Amygdala (tissue), 56 donors: ENCODE data around the gene OR51A4.
"Not testable (repeated sequence)": the region's sequence is repeated elsewhere in the genome, so short reads cannot be mapped to it uniquely, and the experiment has no call there.

ENCODE experiments used
- DNase-seq, 56 donors: peaks; one replicate each; lab custom pipeline; 2025; lab: John Stamatoyannopoulos, UW

OR51A4 gene

GRCh38 chr11:4947505-4947904, at the start of gene OR51A4:
Gene OR51A4 (minus strand): TSS chr11:4947605. CDS start chr11:4947100, 505 bp downstream.
- DNase-seq = no peak

GRCh38 chr11:4994551-4994950, 47.1 kb upstream of the OR51A4 start, which contains the start of gene OR51L1:
Gene OR51L1 (plus strand): TSS chr11:4994851. CDS start chr11:4998983, 4,132 bp downstream.
- DNase-seq = no peak

GRCh38 chr11:4991060-4991459, 43.7 kb upstream of the OR51A4 start:
- DNase-seq = no peak

GRCh38 chr11:4983841-4984240, 36.4 kb upstream of the OR51A4 start:
- DNase-seq = no peak

- DNase-seq = no peak
Measured at GRCh38 chr11:4982678-4983077, 35.3 kb upstream of the OR51A4 start.

GRCh38 chr11:4979036-4979435, 31.6 kb upstream of the OR51A4 start:
- no peak for DNase-seq

- no peak for DNase-seq
Measured at GRCh38 chr11:4975436-4975835, 28.0 kb upstream of the OR51A4 start.

- DNase-seq = no peak
Measured at GRCh38 chr11:4962816-4963215, 15.4 kb upstream of the OR51A4 start.

GRCh38 chr11:4960877-4961276, 13.5 kb upstream of the OR51A4 start:
- no peak for DNase-seq

- DNase-seq = no peak
Measured at GRCh38 chr11:4957396-4957795, 10.0 kb upstream of the OR51A4 start.

GRCh38 chr11:4955613-4956012, 8.2 kb upstream of the OR51A4 start, which contains the start of gene OR51A2:
Gene OR51A2 (minus strand): TSS chr11:4955713. CDS start chr11:4955713, 0 bp downstream.
- DNase-seq = not testable (repeated sequence)

- no peak for DNase-seq
Measured at GRCh38 chr11:4936745-4937144, 10.7 kb downstream of the OR51A4 start.

- no peak for DNase-seq
Measured at GRCh38 chr11:4932751-4933150, 14.7 kb downstream of the OR51A4 start.

GRCh38 chr11:4926608-4927007, 20.8 kb downstream of the OR51A4 start:
- DNase-seq = no peak

- no peak for DNase-seq
Measured at GRCh38 chr11:4924239-4924638, 23.2 kb downstream of the OR51A4 start, which contains the start of gene OR51G1. Gene OR51G1 (minus strand): TSS chr11:4924339. CDS start chr11:4924339, 0 bp downstream.

- no peak for DNase-seq
Measured at GRCh38 chr11:4922304-4922703, 25.1 kb downstream of the OR51A4 start.

- no peak for DNase-seq
Measured at GRCh38 chr11:4921796-4922195, 25.6 kb downstream of the OR51A4 start.

- no peak for DNase-seq
Measured at GRCh38 chr11:4919250-4919649, 28.2 kb downstream of the OR51A4 start, which contains the start of gene OR51G2. Gene OR51G2 (minus strand): TSS chr11:4919350. CDS start chr11:4915663, 3,687 bp downstream.

- DNase-seq = no peak
Measured at GRCh38 chr11:4916581-4916980, 30.8 kb downstream of the OR51A4 start.

GRCh38 chr11:4903484-4903883, 43.9 kb downstream of the OR51A4 start, which contains the start of gene OR51A7:
Gene OR51A7 (plus strand): TSS chr11:4903783. CDS start chr11:4907370, 3,587 bp downstream.
- no peak for DNase-seq
